Caco-2 (cell line): ENCODE measurements around the gene CPEB2. TPM values are rescaled to one million over a fixed set of nuclear protein-coding genes. Genes with fewer than 3 reads are reported as not detected.
"Not testable (repeated sequence)": the region's sequence is repeated elsewhere in the genome, so short reads cannot be mapped to it uniquely, and the experiment has no call there.

Experiments used
- BruUV-seq: library from RNA; stranded (reverse); fragments of 400-500 nt; replicated peaks from 2 replicates; lab custom pipeline; 2021; lab: Mats Ljungman, UMichigan
- CTCF ChIA-PET: fragments of 300-600 bp; sonication (Branson Sonifier 250); formaldehyde crosslinking; loops from one replicate; lab custom pipeline; 2022; ENCODE audit warnings: antibody characterized with exemption; lab: Charles Lee
- POLR2A ChIA-PET: fragments of 300-600 bp; sonication (Branson Sonifier 250); formaldehyde crosslinking; loops from one replicate; lab custom pipeline; 2022; ENCODE audit warnings: antibody characterized with exemption; lab: Charles Lee
- DNase-seq, 2 experiments: peaks; one replicate each; pipeline versions ENCODE4 v3.0.0 to v3.0.0-alpha.2; 2020 to 2022
- H3K27me3 ChIP-seq: replicated peaks from 2 replicates; pipeline ENCODE4 v1.6.0; 2011; ENCODE audit warnings: low read length; ENCODE audit not compliant: control insufficient read depth, insufficient read depth
- H3K36me3 ChIP-seq: 2 replicates; pipeline ENCODE4 v1.5.1; 2011; ENCODE audit warnings: low read length; ENCODE audit not compliant: control insufficient read depth, insufficient read depth
- H3K4me1 ChIP-seq: fragments of 250-450 bp; sonication (Bioruptor Pico); 2 replicates; pipeline ENCODE4 v1.5.1; 2020; ENCODE audit warnings: mild to moderate bottlenecking
- H3K4me3 ChIP-seq: 2 replicates; pipeline ENCODE4 v1.5.1; 2011; ENCODE audit warnings: low read depth, mild to moderate bottlenecking, control low read depth, low read length
- H3K9me3 ChIP-seq: fragments of 250-450 bp; sonication (Bioruptor Pico); 2 replicates; pipeline ENCODE4 v1.5.1; 2020; ENCODE audit warnings: mild to moderate bottlenecking, moderate library complexity
- H3K27ac Mint-ChIP-seq: one replicate; pipeline ENCODE4 v1.8.0; 2022; ENCODE audit warnings: mixed read lengths; ENCODE audit not compliant: unreplicated experiment
- H3K27me3 Mint-ChIP-seq: one replicate; pipeline ENCODE4 v1.8.0; 2022; ENCODE audit warnings: mixed read lengths; ENCODE audit not compliant: insufficient read depth, unreplicated experiment
- H3K36me3 Mint-ChIP-seq: one replicate; pipeline ENCODE4 v1.8.0; 2022; ENCODE audit warnings: mild to moderate bottlenecking, mixed read lengths; ENCODE audit not compliant: insufficient read depth, unreplicated experiment
- H3K4me1 Mint-ChIP-seq: one replicate; pipeline ENCODE4 v1.8.0; 2022; ENCODE audit warnings: low read depth, mixed read lengths; ENCODE audit not compliant: unreplicated experiment
- H3K4me3 Mint-ChIP-seq: one replicate; pipeline ENCODE4 v1.8.0; 2022; ENCODE audit warnings: mild to moderate bottlenecking, moderate library complexity, mixed read lengths; ENCODE audit not compliant: unreplicated experiment
- H3K9me3 Mint-ChIP-seq: one replicate; pipeline ENCODE4 v1.8.0; 2022; ENCODE audit warnings: mixed read lengths; ENCODE audit not compliant: unreplicated experiment
- CTCF ChIP-seq, 2 experiments: fragments of 200-600 bp in 1 of 2; IDR thresholded peaks; 1 replicate in 1 of 2; 2 replicates in 1 of 2; pipeline versions ENCODE4 v1.5.1 to v1.8.0; 2011 to 2022; ENCODE audit warnings: antibody characterized with exemption in 1 of 2, control low read depth in 1 of 2, inconsistent platforms in 1 of 2, low read depth in 1 of 2, low read length in 1 of 2, mild to moderate bottlenecking in 1 of 2, moderate library complexity in 1 of 2; ENCODE audit not compliant: insufficient read depth in 1 of 2, severe bottlenecking in 1 of 2, unreplicated experiment in 1 of 2
- intact Hi-C: fragments of 100-400 bp; cut with micrococcal nuclease; formaldehyde crosslinking; loops from one replicate; pipeline ENCODE4 v1.10.0; 2022; ENCODE audit not compliant: unreplicated experiment
- total RNA-seq: library from RNA; stranded (reverse); gene quantifications from 2 replicates; pipeline ENCODE4 v1.2.3, GENCODE V29; 2022

CPEB2 gene
- total RNA-seq, 1 experiment from 2014 or later, result 0.18 TPM

GRCh38 chr4:15077969-15078368 lies 75.7 kb downstream of the CPEB2 start:
- Mint-ChIP-seq H3K9me3 (peaks cover 10% of the 10 kb centered on the region), H3K27ac (no peak overlapping the region), H3K4me1 (no peaks in the 10 kb centered on the region), H3K27me3 (peaks cover 3% of the 10 kb centered on the region), H3K4me3 (no peak overlapping the region), H3K36me3 (no peaks in the 10 kb centered on the region)
- Histone ChIP-seq H3K27me3 (no peaks in the 10 kb centered on the region), H3K4me1 (no peaks in the 10 kb centered on the region), H3K9me3 (no peaks in the 10 kb centered on the region), H3K36me3 (no peaks in the 10 kb centered on the region), H3K4me3 (no peak overlapping the region)
- no TSS peak for BruUV-seq
- ChIA-PET POLR2A (no interaction called here), CTCF (no interaction called here)
- intact Hi-C loops, result no loop called here
- no peak for DNase-seq
- TF ChIP-seq CTCF (IDR thresholded peaks at IDR 0.05; ENCODE audit: insufficient read depth in 1 of 2, low read depth in 1 of 2, low read length in 1 of 2, severe bottlenecking in 1 of 2, unreplicated experiment in 1 of 2), result no peak

DNA sequence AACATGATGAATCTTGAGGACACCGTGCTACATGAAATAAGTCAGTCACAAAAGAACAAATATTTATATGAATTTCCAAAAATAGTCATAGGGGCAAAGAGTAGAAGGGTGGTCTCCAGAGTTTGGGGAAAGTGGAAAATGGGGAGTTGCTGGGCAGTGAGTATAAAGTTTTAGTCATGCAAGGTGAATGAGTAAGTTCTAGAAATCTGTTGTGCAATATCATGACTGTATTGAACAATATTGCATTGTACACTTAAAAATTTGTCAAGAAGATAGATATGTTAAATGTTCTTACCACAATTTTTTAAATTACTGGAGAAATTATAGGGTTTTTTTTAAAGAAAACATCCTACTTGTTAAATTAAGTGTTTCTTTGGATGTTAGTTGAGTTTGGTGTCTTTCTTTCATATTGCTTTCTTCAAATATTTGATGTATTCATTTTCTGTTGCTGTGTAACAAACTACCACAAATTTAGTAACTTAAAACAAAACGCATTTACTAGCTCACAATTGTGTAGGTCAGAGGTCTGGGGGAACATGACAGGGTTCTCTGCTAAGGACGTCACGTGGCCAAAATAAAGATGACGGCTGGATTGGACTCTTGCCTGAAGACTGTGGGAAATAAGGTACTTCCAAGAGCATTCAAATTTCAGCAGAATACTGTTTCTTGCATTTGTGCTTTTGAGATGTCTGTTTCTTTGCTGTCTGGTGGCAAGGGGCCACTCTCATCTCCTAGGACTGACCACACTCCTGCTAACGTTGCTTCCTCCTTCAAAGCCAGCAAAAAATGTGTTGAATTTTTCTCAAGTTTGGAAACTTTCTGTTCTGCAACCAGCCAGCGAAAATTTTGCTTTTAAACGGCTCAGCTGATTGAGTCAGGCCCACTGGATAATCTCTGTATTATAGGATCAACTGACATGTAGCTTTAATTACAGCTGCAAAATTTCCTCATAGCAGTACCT lies 76.7 kb downstream of the CPEB2 start:
- ChIA-PET POLR2A (no interaction called here), CTCF (no interaction called here)
- Histone ChIP-seq H3K36me3 (no peaks in the 10 kb centered on the region), H3K4me1 (no peaks in the 10 kb centered on the region), H3K4me3 (no peak overlapping the region), H3K27me3 (no peaks in the 10 kb centered on the region), H3K9me3 (no peaks in the 10 kb centered on the region)
- Mint-ChIP-seq H3K27ac (no peak overlapping the region), H3K4me1 (no peaks in the 10 kb centered on the region), H3K9me3 (peaks cover 10% of the 10 kb centered on the region), H3K36me3 (no peaks in the 10 kb centered on the region), H3K27me3 (peaks cover 3% of the 10 kb centered on the region), H3K4me3 (no peak overlapping the region)
- no peak for DNase-seq
- TF ChIP-seq CTCF (IDR thresholded peaks at IDR 0.05; ENCODE audit: insufficient read depth in 1 of 2, low read depth in 1 of 2, low read length in 1 of 2, severe bottlenecking in 1 of 2, unreplicated experiment in 1 of 2), result no peak
- intact Hi-C loops, result no loop called here
- BruUV-seq, result no TSS peak

DNA sequence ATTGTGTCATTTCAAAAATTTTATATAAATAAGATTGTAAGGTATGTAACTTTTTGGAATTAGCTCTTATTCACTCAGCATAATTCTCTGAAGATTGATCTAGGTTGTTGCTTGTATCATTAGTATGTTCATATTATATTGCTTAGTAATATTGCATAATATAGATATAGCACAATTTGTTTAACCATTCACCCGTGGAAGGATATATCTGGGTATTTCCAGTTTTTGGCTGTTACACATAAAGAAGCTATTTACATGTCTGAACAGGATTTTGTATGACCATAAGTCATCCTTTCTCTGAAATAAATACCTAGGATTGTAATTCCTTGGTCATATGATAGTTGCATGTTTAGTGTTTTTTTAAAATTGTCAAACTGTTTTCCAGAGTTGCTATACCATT lies 82.5 kb downstream of the CPEB2 start:
- DNase-seq, result no peak
- Mint-ChIP-seq H3K27me3 (no peaks in the 10 kb centered on the region), H3K27ac (no peak overlapping the region), H3K36me3 (no peaks in the 10 kb centered on the region), H3K9me3 (peaks cover 19% of the 10 kb centered on the region), H3K4me3 (no peak overlapping the region), H3K4me1 (no peaks in the 10 kb centered on the region)
- no TSS peak for BruUV-seq
- no peak for TF ChIP-seq CTCF (IDR thresholded peaks at IDR 0.05; ENCODE audit: insufficient read depth in 1 of 2, low read depth in 1 of 2, low read length in 1 of 2, severe bottlenecking in 1 of 2, unreplicated experiment in 1 of 2)
- ChIA-PET POLR2A (no interaction called here), CTCF (no interaction called here)
- no peak overlapping the region for H3K4me3 ChIP-seq
- no peaks in the 10 kb centered on the region for H3K36me3 ChIP-seq
- H3K9me3 ChIP-seq, result no peaks in the 10 kb centered on the region
- no peaks in the 10 kb centered on the region for H3K4me1 ChIP-seq
- intact Hi-C loops, result no loop called here
- no peaks in the 10 kb centered on the region for H3K27me3 ChIP-seq

DNA sequence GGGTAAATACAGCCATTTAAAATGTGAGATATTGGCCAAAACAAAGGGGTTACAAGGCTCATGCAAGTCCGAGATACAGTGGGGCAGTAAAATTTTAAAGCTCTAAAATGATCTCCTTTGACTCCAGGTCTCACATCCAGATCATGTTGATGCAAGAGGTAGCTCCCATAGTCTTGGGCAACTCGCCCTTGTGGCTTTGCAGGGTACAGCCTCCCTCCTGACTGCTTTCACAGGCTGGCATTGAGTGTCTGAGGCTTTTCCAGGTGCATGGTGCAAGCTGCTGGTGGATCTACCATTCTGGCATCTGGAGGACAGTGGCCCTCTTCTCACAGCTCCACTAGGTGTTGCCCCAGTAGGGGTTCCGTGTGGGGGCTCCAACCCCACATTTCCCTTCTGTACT lies 83.5 kb downstream of the CPEB2 start:
- H3K27me3 Mint-ChIP-seq, H3K4me1 ChIP-seq, POLR2A ChIA-PET, BruUV-seq, CTCF ChIA-PET, DNase-seq, H3K4me1 Mint-ChIP-seq, H3K27me3 ChIP-seq, H3K4me3 Mint-ChIP-seq, H3K4me3 ChIP-seq, H3K36me3 ChIP-seq, intact Hi-C loops, H3K36me3 Mint-ChIP-seq, H3K27ac Mint-ChIP-seq, H3K9me3 ChIP-seq: not testable (repeated sequence)
- H3K9me3 Mint-ChIP-seq, result peaks cover 19% of the 10 kb centered on the region

GRCh38 chr4:15086259-15086658 lies 84.0 kb downstream of the CPEB2 start:
- H3K36me3 ChIP-seq, DNase-seq, H3K4me3 ChIP-seq, H3K36me3 Mint-ChIP-seq, H3K27me3 Mint-ChIP-seq, H3K4me1 ChIP-seq, intact Hi-C loops, H3K27ac Mint-ChIP-seq, H3K9me3 ChIP-seq, BruUV-seq, H3K27me3 ChIP-seq, POLR2A ChIA-PET, H3K4me1 Mint-ChIP-seq, H3K4me3 Mint-ChIP-seq, CTCF ChIA-PET: not testable (repeated sequence)
- H3K9me3 Mint-ChIP-seq, result peaks cover 19% of the 10 kb centered on the region
